ENCODE measurements around the gene EVL. TPM values are rescaled to one million over a fixed set of nuclear protein-coding genes. Genes with fewer than 3 reads are reported as not detected.

Gene EVL
- total RNA-seq, 2 experiments from 2014 or later: 340 to 351 TPM

DNA sequence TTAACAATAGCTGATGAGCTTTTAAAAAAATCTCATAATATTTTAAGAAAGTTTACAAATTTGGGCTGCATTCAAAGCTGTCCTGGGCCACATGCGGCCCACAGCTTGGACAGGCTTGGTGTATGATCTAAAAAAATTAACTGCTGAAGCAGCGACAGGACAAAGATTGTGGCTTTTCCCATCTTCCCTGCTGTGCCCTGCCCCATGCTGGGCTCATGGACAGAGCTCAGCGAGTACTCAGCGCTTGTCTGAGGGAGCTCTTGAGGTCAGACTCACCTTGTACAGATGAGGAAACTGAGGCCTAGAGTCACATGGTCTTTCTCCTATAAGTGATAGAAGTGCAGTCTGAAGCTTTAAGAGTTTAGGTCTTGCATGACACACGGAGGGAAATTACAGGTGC, 15.0 kb downstream of the EVL start:
- Mint-ChIP-seq H3K4me1 (ENCODE audit: low read depth) (peaks cover 95% of the 10 kb centered on the region), H3K36me3 (ENCODE audit: low read depth) (peaks cover 82% of the 10 kb centered on the region), H3K9me3 (no peaks in the 10 kb centered on the region), H3K27me3 (no peaks in the 10 kb centered on the region), H3K27ac (peak overlapping the region; percentile 99), H3K4me3 (peak overlapping the region; percentile 72)
- POLR2A ChIA-PET: interaction anchor here (1.4 to 24.7 kb wide), 3 partner anchors 18 to 66 kb away, joined by 4 to 840 read pairs (median 521); partner anchors contain the start of gene EVL
- CTCF ChIA-PET: interaction anchor here (1.0 to 26.8 kb wide), 5 partner anchors 10 to 97 kb away, joined by 3 to 913 read pairs (median 15); partner anchors contain the start of gene EVL
- DNase-seq: no peak
- ATAC-seq: no peak
- TF ChIP-seq, protein P1, sequence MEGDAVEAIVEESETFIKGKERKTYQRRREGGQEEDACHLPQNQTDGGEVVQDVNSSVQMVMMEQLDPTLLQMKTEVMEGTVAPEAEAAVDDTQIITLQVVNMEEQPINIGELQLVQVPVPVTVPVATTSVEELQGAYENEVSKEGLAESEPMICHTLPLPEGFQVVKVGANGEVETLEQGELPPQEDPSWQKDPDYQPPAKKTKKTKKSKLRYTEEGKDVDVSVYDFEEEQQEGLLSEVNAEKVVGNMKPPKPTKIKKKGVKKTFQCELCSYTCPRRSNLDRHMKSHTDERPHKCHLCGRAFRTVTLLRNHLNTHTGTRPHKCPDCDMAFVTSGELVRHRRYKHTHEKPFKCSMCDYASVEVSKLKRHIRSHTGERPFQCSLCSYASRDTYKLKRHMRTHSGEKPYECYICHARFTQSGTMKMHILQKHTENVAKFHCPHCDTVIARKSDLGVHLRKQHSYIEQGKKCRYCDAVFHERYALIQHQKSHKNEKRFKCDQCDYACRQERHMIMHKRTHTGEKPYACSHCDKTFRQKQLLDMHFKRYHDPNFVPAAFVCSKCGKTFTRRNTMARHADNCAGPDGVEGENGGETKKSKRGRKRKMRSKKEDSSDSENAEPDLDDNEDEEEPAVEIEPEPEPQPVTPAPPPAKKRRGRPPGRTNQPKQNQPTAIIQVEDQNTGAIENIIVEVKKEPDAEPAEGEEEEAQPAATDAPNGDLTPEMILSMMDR (IDR thresholded peaks at IDR 0.05): no peak
- intact Hi-C loops (cut with micrococcal nuclease): no loop called here

DNA sequence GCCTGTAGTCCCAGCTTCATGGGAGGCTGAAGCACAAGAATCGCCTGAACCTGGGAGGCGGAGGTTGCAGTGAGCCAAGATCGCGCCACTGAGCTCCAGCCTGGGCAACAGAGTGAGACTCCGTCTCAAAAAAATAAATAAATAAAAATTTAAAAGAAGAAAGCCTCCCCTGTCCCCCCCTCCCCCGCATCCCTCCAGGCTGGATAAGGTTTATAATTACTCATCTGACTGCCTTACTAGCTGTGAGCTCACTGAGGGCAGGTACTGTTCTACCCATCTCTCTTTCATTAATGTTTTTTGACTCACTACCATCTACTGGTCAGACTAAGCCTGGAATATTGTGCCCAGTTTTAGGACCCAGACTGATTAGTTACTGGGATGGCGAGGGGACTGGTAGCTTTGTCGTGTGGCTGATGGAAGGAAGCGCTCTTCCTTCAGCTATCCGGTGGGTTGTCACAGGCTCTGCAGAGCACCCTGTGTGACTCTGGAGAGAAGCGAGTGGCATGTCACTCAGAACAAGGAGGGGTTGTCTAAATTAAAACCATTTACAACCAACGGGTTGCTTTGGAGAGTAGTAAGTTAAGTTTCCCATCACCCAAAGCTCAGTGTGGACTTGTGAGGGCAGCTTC, 16.9 kb downstream of the EVL start:
- ATAC-seq (peak; percentile 46), DNase-seq (peak; percentile 75)
- intact Hi-C loops (cut with micrococcal nuclease): no loop called here
- ChIA-PET CTCF (interaction anchor here (0.9 to 26.8 kb wide), 7 partner anchors 12 to 111 kb away, joined by 3 to 913 read pairs (median 5); partner anchors contain the start of gene EVL), POLR2A (interaction anchor here (1.0 to 24.7 kb wide), 3 partner anchors 8 to 20 kb away, joined by 3 to 840 read pairs (median 521); partner anchors contain the start of gene EVL)
- Mint-ChIP-seq H3K9me3 (no peaks in the 10 kb centered on the region), H3K36me3 (ENCODE audit: low read depth) (peaks cover 80% of the 10 kb centered on the region), H3K27me3 (no peaks in the 10 kb centered on the region), H3K27ac (peak overlapping the region; percentile 97), H3K4me3 (peak overlapping the region; percentile 68), H3K4me1 (ENCODE audit: low read depth) (peaks cover 93% of the 10 kb centered on the region)
- TF ChIP-seq, protein P1 (IDR thresholded peaks at IDR 0.05): no peak

DNA sequence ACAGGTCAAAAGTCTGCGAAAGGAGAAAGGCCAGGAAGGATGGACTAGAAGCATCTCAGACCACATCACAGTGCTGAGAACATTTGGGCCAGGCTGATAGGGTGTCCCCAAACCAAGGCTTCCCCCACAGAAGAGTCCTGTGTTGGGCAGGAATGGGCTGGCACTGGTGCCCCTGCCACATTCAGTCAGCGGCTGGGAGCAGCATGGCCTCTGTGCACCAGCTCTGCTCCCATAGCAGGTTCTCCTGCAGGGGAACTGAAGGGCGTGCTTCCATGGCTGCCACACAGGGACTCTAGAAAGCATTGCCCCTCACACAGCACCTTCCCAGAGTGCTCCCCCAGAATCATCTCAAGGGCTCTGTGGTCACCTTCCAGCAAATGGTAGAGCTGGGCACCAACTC, 17.5 kb downstream of the EVL start:
- Mint-ChIP-seq H3K4me1 (ENCODE audit: low read depth) (peaks cover 91% of the 10 kb centered on the region), H3K27me3 (no peaks in the 10 kb centered on the region), H3K36me3 (ENCODE audit: low read depth) (peaks cover 81% of the 10 kb centered on the region), H3K27ac (peak overlapping the region; percentile 97), H3K9me3 (no peaks in the 10 kb centered on the region), H3K4me3 (peak overlapping the region; percentile 68)
- POLR2A ChIA-PET: interaction anchor here (1.0 to 24.7 kb wide), 4 partner anchors 7 to 20 kb away, joined by 3 to 840 read pairs (median 268); partner anchors contain the start of gene EVL
- TF ChIP-seq, protein P1 (IDR thresholded peaks at IDR 0.05): no peak
- intact Hi-C loops (cut with micrococcal nuclease): no loop called here
- DNase-seq (no peak), ATAC-seq (no peak)
- CTCF ChIA-PET: interaction anchor here (0.9 to 26.8 kb wide), 7 partner anchors 12 to 110 kb away, joined by 3 to 913 read pairs (median 9); partner anchors contain the start of gene EVL

DNA sequence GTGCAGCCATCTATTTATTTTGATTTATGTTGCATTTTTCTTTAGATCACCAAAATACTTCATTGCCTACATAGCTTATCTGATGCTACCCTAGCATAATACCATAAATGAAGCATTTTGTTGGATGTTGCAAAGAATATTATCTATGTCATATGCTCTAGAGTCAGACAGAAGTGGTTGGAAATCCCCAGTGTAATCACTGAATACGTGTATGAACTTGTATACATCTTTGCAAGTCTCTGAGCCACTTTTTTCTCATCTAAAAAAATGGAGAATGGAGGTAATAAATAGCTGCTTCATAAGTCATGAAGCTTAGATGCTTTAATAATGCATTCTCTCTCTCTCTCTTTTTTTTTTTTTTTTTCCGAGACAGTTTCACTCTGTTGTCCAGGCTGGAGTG, 18.5 kb downstream of the EVL start:
- ChIA-PET POLR2A (interaction anchor here (0.8 to 24.7 kb wide), 4 partner anchors 8 to 141 kb away, joined by 3 to 840 read pairs (median 268); partner anchors contain the start of gene EVL), CTCF (interaction anchor here (1.6 to 26.8 kb wide), 5 partner anchors 13 to 109 kb away, joined by 4 to 913 read pairs (median 10); partner anchors contain the start of gene EVL)
- intact Hi-C loops (cut with micrococcal nuclease): no loop called here
- ATAC-seq (no peak), DNase-seq (no peak)
- no peaks in the 10 kb centered on the region for H3K9me3 Mint-ChIP-seq
- H3K27me3 Mint-ChIP-seq: no peaks in the 10 kb centered on the region
- H3K4me3 Mint-ChIP-seq: peak overlapping the region; percentile 43
- TF ChIP-seq, protein P1 (IDR thresholded peaks at IDR 0.05): no peak
- peaks cover 92% of the 10 kb centered on the region for H3K4me1 Mint-ChIP-seq (ENCODE audit: low read depth)
- peak overlapping the region; percentile 97 for H3K27ac Mint-ChIP-seq
- H3K36me3 Mint-ChIP-seq (ENCODE audit: low read depth): peaks cover 83% of the 10 kb centered on the region

DNA sequence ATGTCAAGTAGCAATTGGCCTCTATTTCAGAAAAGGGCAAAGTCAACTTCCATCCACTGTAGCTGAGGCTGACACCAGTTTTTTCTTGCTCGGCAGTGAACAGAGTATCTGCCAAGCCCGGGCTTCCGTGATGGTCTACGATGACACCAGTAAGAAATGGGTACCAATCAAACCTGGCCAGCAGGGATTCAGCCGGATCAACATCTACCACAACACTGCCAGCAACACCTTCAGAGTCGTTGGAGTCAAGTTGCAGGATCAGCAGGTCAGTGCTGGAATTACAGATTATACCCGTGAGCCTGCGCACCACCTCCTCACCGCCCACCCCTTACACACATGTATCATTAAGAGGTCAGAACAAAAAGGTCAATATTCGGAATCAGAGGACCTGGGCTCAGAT, 19.4 kb downstream of the EVL start:
- ChIA-PET CTCF (interaction anchor here (1.6 to 26.8 kb wide), 5 partner anchors 14 to 108 kb away, joined by 4 to 913 read pairs (median 10); partner anchors contain the start of gene EVL), POLR2A (interaction anchor here (0.6 to 24.7 kb wide), 4 partner anchors 9 to 99 kb away, joined by 3 to 840 read pairs (median 268); partner anchors contain the start of gene EVL)
- Mint-ChIP-seq H3K27me3 (no peaks in the 10 kb centered on the region), H3K36me3 (ENCODE audit: low read depth) (peaks cover 85% of the 10 kb centered on the region), H3K27ac (peak overlapping the region; percentile 97), H3K4me1 (ENCODE audit: low read depth) (peaks cover 91% of the 10 kb centered on the region), H3K4me3 (peak overlapping the region; percentile 43), H3K9me3 (no peaks in the 10 kb centered on the region)
- no peak for ATAC-seq
- TF ChIP-seq, protein P1 (IDR thresholded peaks at IDR 0.05): no peak
- DNase-seq: no peak
- intact Hi-C loops (cut with micrococcal nuclease): no loop called here

Measured in activated CD8-positive, alpha-beta T cell treated with anti-CD3 and anti-CD28 coated beads for 36 hours (primary cell).